Neuronal stem cell (in vitro differentiated cells): Measurements from ENCODE around the gene COA8.

Experiments
- DNase-seq: peaks from one replicate; pipeline ENCODE4 v3.0.0-alpha.2; 2013; ENCODE audit warnings: low spot score
- H2AFZ ChIP-seq: one replicate; pipeline ENCODE4 v1.6.1; 2013; ENCODE audit warnings: mild to moderate bottlenecking, low read length, inconsistent platforms
- H2AK5ac ChIP-seq: 2 replicates; pipeline ENCODE4 v1.6.1; 2013; ENCODE audit warnings: low read depth, mild to moderate bottlenecking, inconsistent platforms, low read length, moderate library complexity, mixed read lengths
- H2BK120ac ChIP-seq: 2 replicates; pipeline ENCODE4 v1.6.1; 2013; ENCODE audit warnings: low read depth, mild to moderate bottlenecking, inconsistent platforms, low read length, moderate library complexity, mixed read lengths
- H2BK12ac ChIP-seq: one replicate; pipeline ENCODE4 v1.6.1; 2013; ENCODE audit warnings: low read length, inconsistent platforms
- H2BK15ac ChIP-seq: 2 replicates; pipeline ENCODE4 v1.6.1; 2013; ENCODE audit warnings: mild to moderate bottlenecking, low read length, inconsistent platforms, mixed read lengths
- H2BK5ac ChIP-seq: one replicate; pipeline ENCODE4 v1.6.1; 2013; ENCODE audit warnings: inconsistent platforms, mild to moderate bottlenecking, low read length, moderate library complexity
- H3K14ac ChIP-seq: one replicate; pipeline ENCODE4 v1.6.1; 2013; ENCODE audit warnings: low read length, inconsistent platforms
- H3K18ac ChIP-seq: 2 replicates; pipeline ENCODE4 v1.6.1; 2013; ENCODE audit warnings: low read length, inconsistent platforms
- H3K23ac ChIP-seq: 2 replicates; pipeline ENCODE4 v1.6.1; 2013; ENCODE audit warnings: low read depth, mild to moderate bottlenecking, mixed read lengths, low read length, inconsistent platforms; ENCODE audit not compliant: poor library complexity
- H3K27ac ChIP-seq: replicated peaks from 3 replicates; pipeline ENCODE4 v1.5.1; 2013; ENCODE audit warnings: low read length, inconsistent platforms
- H3K27me3 ChIP-seq, 3 experiments: 2 replicates each; pipeline ENCODE4 v1.6.1; 2013; ENCODE audit warnings: low read length in 3 of 3, mild to moderate bottlenecking in 2 of 3, inconsistent platforms in 1 of 3, low read depth in 1 of 3, mixed read lengths in 1 of 3, moderate library complexity in 1 of 3; ENCODE audit not compliant: control insufficient read depth in 3 of 3, insufficient read depth in 3 of 3
- H3K36me3 ChIP-seq, 2 donors: replicated peaks in 1 of 2; 2 replicates each; pipeline ENCODE4 v1.6.1; 2013; ENCODE audit warnings: low read length in 2 of 2; ENCODE audit not compliant: control insufficient read depth in 2 of 2, insufficient read depth in 2 of 2
- H3K4ac ChIP-seq: 2 replicates; pipeline ENCODE4 v1.6.1; 2013; ENCODE audit warnings: inconsistent platforms, mild to moderate bottlenecking, low read length, moderate library complexity
- H3K4me1 ChIP-seq, 2 donors: 1 replicate in 1 of 2; 2 replicates in 1 of 2; pipeline ENCODE4 v1.6.1; 2013; ENCODE audit warnings: low read length in 2 of 2, low read depth in 1 of 2; ENCODE audit not compliant: control insufficient read depth in 2 of 2, insufficient read depth in 1 of 2
- H3K4me2 ChIP-seq: one replicate; pipeline ENCODE4 v1.6.1; 2013; ENCODE audit warnings: mild to moderate bottlenecking, low read length, inconsistent platforms; ENCODE audit not compliant: insufficient read depth, poor library complexity, severe bottlenecking
- H3K4me3 ChIP-seq, 2 donors: 2 replicates each; pipeline ENCODE4 v1.5.1; 2013; ENCODE audit warnings: low read length in 2 of 2, mild to moderate bottlenecking in 2 of 2, inconsistent platforms in 1 of 2, moderate library complexity in 1 of 2
- H3K79me1 ChIP-seq: one replicate; pipeline ENCODE4 v1.6.1; 2013; ENCODE audit warnings: low read depth, mild to moderate bottlenecking, inconsistent platforms, low read length, moderate library complexity
- H3K9ac ChIP-seq: one replicate; pipeline ENCODE4 v1.6.1; 2013; ENCODE audit warnings: mild to moderate bottlenecking, low read depth, low read length, inconsistent platforms; ENCODE audit not compliant: poor library complexity
- H3K9me3 ChIP-seq, 2 donors: replicated peaks in 1 of 2; 2 replicates each; pipeline versions ENCODE3 to v1.6.1; 2013; ENCODE audit warnings: low read length in 2 of 2, mild to moderate bottlenecking in 2 of 2, inconsistent platforms in 1 of 2, low read depth in 1 of 2, mixed read lengths in 1 of 2, moderate library complexity in 1 of 2; ENCODE audit not compliant: control insufficient read depth in 2 of 2, insufficient read depth in 1 of 2
- H4K8ac ChIP-seq: one replicate; pipeline ENCODE4 v1.6.1; 2013; ENCODE audit warnings: low read depth, mild to moderate bottlenecking, inconsistent platforms, low read length, moderate library complexity
- H4K91ac ChIP-seq: one replicate; pipeline ENCODE4 v1.6.1; 2013; ENCODE audit warnings: low read length, low read depth, mild to moderate bottlenecking, inconsistent platforms; ENCODE audit not compliant: poor library complexity
- WGBS, 2 donors: extraction: QIAGEN DNeasy Blood & Tissue Kit; methylation state at CpG; one replicate each; pipeline ENCODE4 v1.1.7; 2013; ENCODE audit warnings: missing lambda C conversion rate in 2 of 2, mixed read lengths in 1 of 2; ENCODE audit not compliant: insufficient read length in 2 of 2, insufficient replicate concordance in 1 of 2; ENCODE audit errors: extremely low coverage in 2 of 2; 5-methylcytosine and 5-hydroxymethylcytosine counted together

COA8 gene

GRCh38 chr14:103543140-103543539 lies 19.6 kb upstream of the COA8 start:
- H3K9me3 ChIP-seq: no peaks in the 10 kb centered on the region
- DNase-seq: no peak
- no peaks in the 10 kb centered on the region for H3K36me3 ChIP-seq
- no peak overlapping the region for H3K23ac ChIP-seq
- peak overlapping the region; percentile 70 for H2BK15ac ChIP-seq
- H3K18ac ChIP-seq: peak overlapping the region; percentile 93
- peak overlapping the region; percentile 99 for H2BK12ac ChIP-seq
- H3K4me2 ChIP-seq: peak overlapping the region; percentile 43
- H3K4me3 ChIP-seq: no peak overlapping the region
- H2AFZ ChIP-seq: no peak overlapping the region
- peaks cover 10% of the 10 kb centered on the region for H3K79me1 ChIP-seq
- peak overlapping the region; percentile 98 for H2BK5ac ChIP-seq
- no peak overlapping the region for H4K8ac ChIP-seq
- H4K91ac ChIP-seq: peak overlapping the region; percentile 95
- peak overlapping the region; percentile 99 for H2AK5ac ChIP-seq
- peak overlapping the region; percentile 71 for H3K9ac ChIP-seq
- H2BK120ac ChIP-seq: peak overlapping the region; percentile 99
- no peaks in the 10 kb centered on the region for H3K27me3 ChIP-seq
- no CpG with 5 or more reads among the region's 10 CpGs for WGBS, 2 donors
- peak overlapping the region; percentile 97 for H3K14ac ChIP-seq
- H3K4ac ChIP-seq: peak overlapping the region; percentile 100
- peaks cover 39 to 66% of the 10 kb centered on the region in 2 donors for H3K4me1 ChIP-seq
- H3K27ac ChIP-seq: peak overlapping the region; percentile 80

GRCh38 chr14:103543721-103544387 lies 18.9 kb upstream of the COA8 start:
- no peaks in the 10 kb centered on the region for H3K9me3 ChIP-seq
- H3K4me2 ChIP-seq: no peak overlapping the region
- peak overlapping the region; percentile 99 for H2BK12ac ChIP-seq
- peak overlapping the region; percentile 93 for H3K18ac ChIP-seq
- H2AK5ac ChIP-seq: peak overlapping the region; percentile 99
- peak overlapping the region; percentile 97 for H3K14ac ChIP-seq
- H2AFZ ChIP-seq: peak overlapping the region; percentile 43
- peak overlapping the region; percentile 80 for H3K9ac ChIP-seq
- peak overlapping the region; percentile 98 for H2BK5ac ChIP-seq
- peak overlapping the region; percentile 70 for H2BK15ac ChIP-seq
- no peaks in the 10 kb centered on the region for H3K27me3 ChIP-seq
- no peak overlapping the region for H3K4me3 ChIP-seq
- peaks cover 39 to 64% of the 10 kb centered on the region in 2 donors for H3K4me1 ChIP-seq
- H2BK120ac ChIP-seq: peak overlapping the region; percentile 99
- peak overlapping the region; percentile 95 for H4K91ac ChIP-seq
- peak overlapping the region; percentile 100 for H3K4ac ChIP-seq
- peak overlapping the region; percentile 29 for H4K8ac ChIP-seq
- no peak for DNase-seq
- H3K23ac ChIP-seq: peak overlapping the region; percentile 70
- H3K79me1 ChIP-seq: peaks cover 10% of the 10 kb centered on the region
- H3K27ac ChIP-seq: no peak overlapping the region
- H3K36me3 ChIP-seq: no peaks in the 10 kb centered on the region
- WGBS, 2 donors: no CpG with 5 or more reads among the region's 19 CpGs

GRCh38 chr14:103544388-103545218 lies 18.2 kb upstream of the COA8 start:
- H2BK12ac ChIP-seq: peak overlapping the region; percentile 100
- peak overlapping the region; percentile 97 for H3K14ac ChIP-seq
- H4K91ac ChIP-seq: peak overlapping the region; percentile 99
- H3K4me1 ChIP-seq: peaks cover 40 to 61% of the 10 kb centered on the region in 2 donors
- H2AK5ac ChIP-seq: peak overlapping the region; percentile 99
- H3K79me1 ChIP-seq: peaks cover 12% of the 10 kb centered on the region
- H3K27me3 ChIP-seq: no peaks in the 10 kb centered on the region
- H2BK5ac ChIP-seq: peak overlapping the region; percentile 98
- H4K8ac ChIP-seq: no peak overlapping the region
- WGBS, 2 donors: no CpG with 5 or more reads among the region's 35 CpGs
- no peak overlapping the region for H3K4me3 ChIP-seq
- H3K4ac ChIP-seq: peak overlapping the region; percentile 99
- H3K27ac ChIP-seq: no peak overlapping the region
- peak overlapping the region; percentile 70 for H2BK15ac ChIP-seq
- no peaks in the 10 kb centered on the region for H3K9me3 ChIP-seq
- peak overlapping the region; percentile 80 for H3K9ac ChIP-seq
- H2AFZ ChIP-seq: peak overlapping the region; percentile 43
- DNase-seq: no peak
- H3K36me3 ChIP-seq: no peaks in the 10 kb centered on the region
- H2BK120ac ChIP-seq: peak overlapping the region; percentile 97
- H3K4me2 ChIP-seq: no peak overlapping the region
- H3K18ac ChIP-seq: peak overlapping the region; percentile 93
- H3K23ac ChIP-seq: peak overlapping the region; percentile 85
